ENCODE data around the gene TMEM131.
"Not testable (repeated sequence)": the region's sequence is repeated elsewhere in the genome, so short reads cannot be mapped to it uniquely, and the experiment has no call there.

TMEM131 gene

GRCh38 chr2:97834610-97835009 lies 161.1 kb downstream of the TMEM131 start:
- TF ChIP-seq CTCF (IDR thresholded peaks at IDR 0.05; ENCODE audit: low read depth, low read length), result no peak
- DNase-seq (ENCODE audit: extremely low read depth, low read depth), result no peak

GRCh38 chr2:97831121-97831520 lies 164.6 kb downstream of the TMEM131 start:
- TF ChIP-seq CTCF (IDR thresholded peaks at IDR 0.05; ENCODE audit: low read depth, low read length), result no peak
- no peak for DNase-seq (ENCODE audit: extremely low read depth, low read depth)

GRCh38 chr2:97829255-97829654 lies 166.5 kb downstream of the TMEM131 start:
- not testable (repeated sequence) for DNase-seq (ENCODE audit: extremely low read depth, low read depth)

- DNase-seq (ENCODE audit: extremely low read depth, low read depth), result not testable (repeated sequence)
Measured at GRCh38 chr2:97827013-97827412, 168.7 kb downstream of the TMEM131 start.

- not testable (repeated sequence) for DNase-seq (ENCODE audit: extremely low read depth, low read depth)
Measured at GRCh38 chr2:97826266-97826847, 169.4 kb downstream of the TMEM131 start.

- not testable (repeated sequence) for DNase-seq (ENCODE audit: extremely low read depth, low read depth)
Measured at GRCh38 chr2:97824011-97824410, 171.7 kb downstream of the TMEM131 start.

- DNase-seq (ENCODE audit: extremely low read depth, low read depth), result not testable (repeated sequence)
Measured at GRCh38 chr2:97821862-97822261, 173.9 kb downstream of the TMEM131 start.

GRCh38 chr2:97819754-97820153 lies 176.0 kb downstream of the TMEM131 start:
- no peak for TF ChIP-seq CTCF (IDR thresholded peaks at IDR 0.05; ENCODE audit: low read depth, low read length)
- DNase-seq (ENCODE audit: extremely low read depth, low read depth), result no peak

- no peak for TF ChIP-seq CTCF (IDR thresholded peaks at IDR 0.05; ENCODE audit: low read depth, low read length)
- DNase-seq (ENCODE audit: extremely low read depth, low read depth), result no peak
Measured at GRCh38 chr2:97816411-97816810, 179.3 kb downstream of the TMEM131 start.

- no peak for DNase-seq (ENCODE audit: extremely low read depth, low read depth)
- TF ChIP-seq CTCF (IDR thresholded peaks at IDR 0.05; ENCODE audit: low read depth, low read length), result no peak
Measured at GRCh38 chr2:97812931-97813330, 182.8 kb downstream of the TMEM131 start.

Data from AG09319 (cell line).